HG03280 (cell line): Measurements from ENCODE around the gene KRTAP9-3.
"Not testable (repeated sequence)": the region's sequence is repeated elsewhere in the genome, so short reads cannot be mapped to it uniquely, and the experiment has no call there.

ENCODE experiments used
- ATAC-seq: cut with Tn5 transposase; IDR thresholded peaks from one replicate; pipeline ENCODE4 v1.9.1; 2021; ENCODE audit warnings: mild to moderate bottlenecking, moderate library complexity; ENCODE audit not compliant: unreplicated experiment

KRTAP9-3 gene, protein sequence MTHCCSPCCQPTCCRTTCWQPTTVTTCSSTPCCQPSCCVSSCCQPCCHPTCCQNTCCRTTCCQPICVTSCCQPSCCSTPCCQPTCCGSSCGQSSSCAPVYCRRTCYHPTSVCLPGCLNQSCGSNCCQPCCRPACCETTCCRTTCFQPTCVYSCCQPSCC

DNA sequence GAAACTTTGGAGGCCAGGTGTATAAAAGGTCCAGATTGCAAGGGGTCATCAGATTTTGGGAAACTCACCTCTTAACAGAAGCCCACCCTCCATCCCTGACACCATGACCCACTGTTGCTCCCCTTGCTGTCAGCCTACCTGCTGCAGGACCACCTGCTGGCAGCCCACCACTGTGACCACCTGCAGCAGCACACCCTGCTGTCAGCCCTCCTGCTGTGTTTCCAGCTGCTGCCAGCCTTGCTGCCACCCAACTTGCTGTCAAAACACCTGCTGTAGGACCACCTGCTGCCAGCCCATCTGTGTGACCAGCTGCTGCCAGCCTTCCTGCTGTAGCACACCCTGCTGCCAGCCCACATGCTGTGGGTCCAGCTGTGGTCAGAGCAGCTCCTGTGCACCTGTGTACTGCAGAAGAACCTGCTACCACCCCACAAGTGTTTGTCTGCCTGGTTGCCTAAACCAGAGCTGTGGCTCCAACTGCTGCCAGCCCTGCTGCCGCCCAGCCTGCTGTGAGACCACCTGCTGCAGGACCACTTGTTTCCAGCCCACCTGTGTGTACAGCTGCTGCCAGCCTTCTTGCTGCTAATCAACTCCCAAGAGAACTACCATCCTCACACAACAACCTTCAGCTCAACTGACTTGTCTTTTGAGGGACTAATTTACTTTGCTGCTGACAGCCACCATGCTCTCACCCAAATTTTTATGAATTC is at the start of gene KRTAP9-3:
Gene KRTAP9-3 (plus strand): TSS at position 51 of the 707 bp plus-strand sequence. CDS start 53 bp downstream, at position 104.
- ATAC-seq = not testable (repeated sequence)

GRCh38 chr17:41184480-41184961 is 47.7 kb upstream of the KRTAP9-3 start, which contains the start of gene KRTAP4-1:
KRTAP4-1 (minus strand) TSS chr17:41184911; CDS start chr17:41184854, 57 bp downstream.
- ATAC-seq = no peak

DNA sequence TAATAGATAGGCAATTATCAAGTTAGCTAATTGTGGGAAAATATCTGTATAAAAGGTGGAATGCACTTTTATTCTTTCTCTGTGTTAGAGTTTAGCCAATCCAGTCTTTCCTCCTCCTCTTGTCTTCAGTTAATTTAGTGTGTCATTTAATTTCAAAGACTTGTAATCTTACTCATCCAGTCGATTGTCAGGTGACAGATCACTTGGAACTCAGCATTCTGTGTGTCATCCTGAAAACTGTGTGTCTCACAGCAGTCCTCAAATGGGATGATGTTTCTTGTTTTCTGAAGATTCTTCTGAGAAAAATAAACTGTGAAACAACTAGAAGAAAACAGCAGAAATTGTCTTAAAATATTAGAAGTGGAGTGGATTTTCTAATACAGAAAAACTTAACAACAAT is 47.2 kb upstream of the KRTAP9-3 start:
- no peak for ATAC-seq

DNA sequence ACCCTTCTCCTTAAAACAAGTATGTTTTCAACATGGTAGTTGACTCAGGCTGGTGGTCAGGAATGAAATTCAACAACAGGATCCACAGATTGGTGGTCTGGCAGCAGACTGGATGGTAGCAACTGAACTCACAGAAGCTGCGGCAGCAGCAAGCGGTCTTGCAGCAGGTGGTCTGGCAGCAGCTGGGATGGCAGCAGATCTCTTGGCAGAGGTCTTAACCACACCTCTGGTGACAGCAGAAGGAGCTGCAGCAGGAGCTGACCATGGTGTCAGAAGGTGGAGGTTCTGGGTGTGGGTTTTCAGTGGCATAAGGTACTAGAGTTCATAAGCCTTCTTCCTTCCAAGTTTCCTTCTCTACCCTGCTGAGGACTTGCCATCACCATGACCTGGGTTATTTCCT is 45.4 kb upstream of the KRTAP9-3 start:
- ATAC-seq = no peak

DNA sequence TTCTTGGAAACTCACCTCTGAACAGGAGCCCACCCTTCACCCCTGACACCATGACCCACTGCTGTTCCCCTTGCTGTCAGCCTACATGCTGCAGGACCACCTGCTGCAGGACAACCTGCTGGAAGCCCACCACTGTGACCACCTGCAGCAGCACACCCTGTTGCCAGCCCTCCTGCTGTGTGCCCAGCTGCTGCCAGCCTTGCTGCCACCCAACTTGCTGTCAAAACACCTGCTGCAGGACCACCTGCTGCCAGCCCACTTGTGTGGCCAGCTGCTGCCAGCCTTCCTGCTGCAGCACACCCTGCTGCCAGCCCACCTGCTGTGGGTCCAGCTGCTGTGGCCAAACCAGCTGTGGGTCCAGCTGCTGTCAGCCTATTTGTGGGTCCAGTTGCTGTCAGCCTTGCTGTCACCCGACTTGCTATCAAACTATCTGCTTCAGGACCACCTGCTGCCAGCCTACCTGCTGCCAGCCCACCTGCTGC is 42.4 kb upstream of the KRTAP9-3 start, which contains the start of gene KRTAP9-1:
Gene KRTAP9-1 (plus strand): TSS at position 51 of the 482 bp plus-strand sequence. CDS start 0 bp downstream, at position 51.
- ATAC-seq = not testable (repeated sequence)

DNA sequence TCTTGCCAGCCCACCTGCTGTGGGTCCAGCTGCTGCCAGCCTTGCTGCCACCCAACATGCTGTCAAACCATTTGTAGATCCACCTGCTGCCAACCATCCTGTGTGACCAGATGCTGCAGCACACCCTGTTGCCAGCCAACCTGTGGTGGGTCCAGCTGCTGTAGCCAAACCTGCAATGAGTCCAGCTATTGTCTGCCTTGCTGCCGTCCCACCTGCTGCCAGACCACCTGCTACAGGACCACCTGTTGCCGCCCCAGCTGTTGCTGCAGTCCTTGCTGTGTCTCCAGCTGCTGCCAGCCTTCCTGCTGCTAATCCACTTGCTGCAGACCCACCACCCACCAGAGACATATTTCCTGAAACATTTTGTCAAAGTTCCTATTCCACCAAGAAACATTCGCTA is 41.9 kb upstream of the KRTAP9-3 start:
- ATAC-seq = no peak

DNA sequence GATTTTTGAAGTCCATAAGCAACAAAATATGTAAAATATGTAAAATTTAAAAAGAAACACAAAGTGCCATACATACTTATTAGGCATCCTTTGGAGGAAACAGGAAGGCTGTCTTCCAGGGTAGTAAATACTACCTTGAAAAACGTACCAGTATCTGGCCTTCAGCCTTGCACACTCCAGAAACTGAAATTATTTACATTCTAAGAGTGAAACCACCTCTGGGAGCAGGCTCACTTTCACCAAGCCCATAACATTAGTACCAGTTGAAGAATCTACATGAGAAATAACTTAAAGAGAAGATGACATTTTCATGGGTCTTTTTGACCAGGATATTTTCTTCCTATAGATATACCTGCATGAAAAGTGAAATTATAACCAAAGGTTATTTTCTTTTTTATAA is 36.2 kb upstream of the KRTAP9-3 start:
- no peak for ATAC-seq

DNA sequence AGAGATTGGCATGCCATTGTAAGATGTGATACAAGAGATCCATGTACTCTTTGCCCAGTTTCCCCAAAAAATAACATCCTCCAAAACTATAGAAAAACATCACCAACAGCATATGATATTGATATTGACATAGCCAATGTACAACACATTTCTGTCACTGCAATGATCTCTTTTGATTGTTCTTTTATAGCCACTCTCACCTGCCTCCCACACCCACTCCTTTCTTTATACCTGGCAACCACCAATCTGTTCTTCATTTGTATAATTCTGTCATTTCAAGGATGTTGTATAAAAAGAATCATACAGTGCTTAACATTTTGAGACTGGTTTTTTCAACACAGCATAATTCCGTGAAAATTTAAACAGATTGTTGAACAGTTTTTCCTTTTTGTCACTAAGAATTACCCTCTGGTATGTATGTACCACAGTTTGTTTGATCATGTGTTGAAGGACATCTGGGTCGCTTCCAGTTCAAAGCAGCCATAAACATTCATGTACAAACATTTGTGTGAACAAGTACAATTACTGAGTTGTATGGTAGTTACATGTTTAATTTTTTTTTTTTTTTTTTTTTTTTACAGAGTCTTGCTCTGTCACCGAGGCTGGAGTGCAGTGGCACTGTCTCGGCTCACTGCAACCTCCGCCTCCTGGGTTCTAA is 32.7 kb upstream of the KRTAP9-3 start:
- no peak for ATAC-seq

DNA sequence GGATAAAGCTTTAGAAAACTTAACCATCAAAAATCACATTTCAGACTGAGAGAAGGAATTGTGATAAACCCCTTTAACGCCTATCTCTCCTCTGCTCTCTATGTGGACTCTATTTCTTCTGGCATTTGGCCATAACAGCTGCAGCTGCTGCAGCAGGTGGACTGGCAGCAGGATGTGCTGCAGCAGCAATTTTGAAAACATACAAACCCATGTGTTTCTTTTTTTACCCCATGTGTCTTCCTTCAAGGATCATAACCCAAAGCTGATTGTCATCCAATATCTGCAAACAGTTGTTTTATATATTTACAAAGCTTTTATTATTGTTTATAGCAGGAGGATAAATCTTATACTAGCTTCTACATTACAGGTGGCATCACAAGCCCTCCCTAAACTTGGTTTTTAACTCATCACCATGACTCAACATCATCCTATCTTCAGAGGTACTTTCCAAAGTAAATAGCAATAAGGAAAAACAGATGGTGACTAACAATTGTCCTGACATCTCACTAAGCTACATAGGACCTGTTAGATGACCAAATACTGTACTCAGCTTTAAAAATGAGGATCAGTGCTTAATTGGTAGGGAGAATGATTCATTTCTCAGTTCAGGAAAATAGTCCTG is 20.3 kb upstream of the KRTAP9-3 start:
- ATAC-seq = no peak

GRCh38 chr17:41212524-41213169 is 19.6 kb upstream of the KRTAP9-3 start:
- no peak for ATAC-seq

- no peak for ATAC-seq
These were observed 16.6 kb upstream of the KRTAP9-3 start for GRCh38 chr17:41215681-41216080.

- ATAC-seq = no peak
These were observed 8.4 kb upstream of the KRTAP9-3 start for GRCh38 chr17:41223821-41224220.

- ATAC-seq = no peak
These were observed 6.2 kb upstream of the KRTAP9-3 start for GRCh38 chr17:41226051-41226450.

DNA sequence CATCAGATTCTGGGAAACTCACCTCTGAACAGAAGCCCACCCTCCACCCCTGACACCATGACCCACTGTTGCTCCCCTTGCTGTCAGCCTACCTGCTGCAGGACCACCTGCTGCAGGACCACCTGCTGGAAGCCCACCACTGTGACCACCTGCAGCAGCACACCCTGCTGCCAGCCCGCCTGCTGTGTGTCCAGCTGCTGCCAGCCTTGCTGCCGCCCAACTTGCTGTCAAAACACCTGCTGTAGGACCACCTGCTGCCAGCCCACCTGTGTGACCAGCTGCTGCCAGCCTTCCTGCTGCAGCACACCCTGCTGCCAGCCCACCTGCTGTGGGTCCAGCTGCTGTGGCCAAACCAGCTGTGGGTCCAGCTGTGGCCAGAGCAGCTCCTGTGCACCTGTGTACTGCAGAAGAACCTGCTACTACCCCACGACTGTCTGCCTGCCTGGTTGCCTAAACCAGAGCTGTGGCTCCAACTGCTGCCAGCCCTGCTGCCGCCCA is 5.6 kb upstream of the KRTAP9-3 start, which contains the start of gene KRTAP9-2:
Gene KRTAP9-2 (plus strand): TSS at position 51 of the 498 bp plus-strand sequence. CDS start 7 bp downstream, at position 58.
- not testable (repeated sequence) for ATAC-seq

GRCh38 chr17:41230094-41230493 is 2.2 kb upstream of the KRTAP9-3 start:
- ATAC-seq = no peak

GRCh38 chr17:41231731-41232130 is 518 bp upstream of the KRTAP9-3 start:
- no peak for ATAC-seq

- not testable (repeated sequence) for ATAC-seq
These were observed 4.9 kb downstream of the KRTAP9-3 start for GRCh38 chr17:41237116-41237515.

DNA sequence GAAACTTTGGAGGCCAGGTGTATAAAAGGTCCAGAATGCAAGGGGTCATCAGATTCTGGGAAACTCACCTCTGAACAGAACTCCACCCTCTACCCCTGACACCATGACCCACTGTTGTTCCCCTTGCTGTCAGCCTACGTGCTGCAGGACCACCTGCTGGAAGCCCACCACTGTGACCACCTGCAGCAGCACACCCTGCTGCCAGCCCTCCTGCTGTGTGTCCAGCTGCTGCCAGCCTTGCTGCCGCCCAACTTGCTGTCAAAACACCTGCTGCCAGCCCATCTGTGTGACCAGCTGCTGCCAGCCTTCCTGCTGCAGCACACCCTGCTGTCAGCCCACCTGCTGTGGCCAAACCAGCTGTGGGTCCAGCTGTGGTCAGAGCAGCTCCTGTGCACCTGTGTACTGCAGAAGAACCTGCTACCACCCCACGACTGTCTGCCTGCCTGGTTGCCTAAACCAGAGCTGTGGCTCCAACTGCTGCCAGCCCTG is 5.7 kb downstream of the KRTAP9-3 start, which contains the start of gene KRTAP9-8:
Gene KRTAP9-8 (plus strand): TSS at position 51 of the 489 bp plus-strand sequence. CDS start 53 bp downstream, at position 104.
- not testable (repeated sequence) for ATAC-seq

- not testable (repeated sequence) for ATAC-seq
These were observed 14.9 kb downstream of the KRTAP9-3 start for GRCh38 chr17:41246995-41247787.
